A549 (cell line): ENCODE results near the gene OR6N1. TPM values are rescaled to one million over a fixed set of nuclear protein-coding genes. Genes with fewer than 3 reads are reported as not detected.

Source experiments
- ATAC-seq, 2 experiments: fragments of 200-7000 bp in 1 of 2; fragments of >200 bp in 1 of 2; cut with Nextera tagmentation in 1 of 2; cut with Tn5 transposase in 1 of 2; 3 replicates each; pipeline versions ENCODE4 v1.8.0 to v1.9.1; 2018 to 2020; ENCODE audit warnings: mild to moderate bottlenecking in 1 of 2, moderate library complexity in 1 of 2
- CTCF ChIA-PET: fragments of 300-600 bp; sonication (Branson Sonifier 250); formaldehyde crosslinking; extraction: SDS; loops from one replicate; lab custom pipeline; 2021; ENCODE audit warnings: antibody characterized with exemption, inconsistent platforms; lab: Yijun Ruan, JAX
- POLR2A ChIA-PET: fragments of 350-600 bp; formaldehyde crosslinking; extraction: SDS; loops from one replicate; lab custom pipeline; 2021; ENCODE audit warnings: antibody characterized with exemption, inconsistent platforms; lab: Yijun Ruan, JAX
- DNase-seq, 2 experiments: peaks; one replicate each; pipeline versions ENCODE4 v3.0.0 to v3.0.0-alpha.2; 2011 to 2016; ENCODE audit warnings: low read depth in 1 of 2, low spot score in 1 of 2
- FAIRE-seq: peaks from 2 replicates; lab custom pipeline; 2011; peaks lifted over from hg19 to GRCh38; lab: Jason Lieb, UNC
- H3K27ac ChIP-seq, 2 experiments: fragments of >200 bp; sonication (Bioruptor Twin); formaldehyde crosslinking; 3 replicates each; pipeline ENCODE4 v1.5.1; 2016 to 2017
- H3K4me1 ChIP-seq: fragments of >200 bp; sonication (Bioruptor Twin); formaldehyde crosslinking; 3 replicates; pipeline ENCODE4 v1.6.1; 2016
- H3K4me2 ChIP-seq: fragments of >200 bp; sonication (Bioruptor Twin); formaldehyde crosslinking; 3 replicates; pipeline ENCODE4 v1.6.1; 2016
- H3K4me3 ChIP-seq: fragments of >200 bp; sonication (Bioruptor Twin); formaldehyde crosslinking; 3 replicates; pipeline ENCODE4 v1.5.1; 2016
- H3K9me3 ChIP-seq: fragments of >200 bp; sonication (Bioruptor Twin); formaldehyde crosslinking; 3 replicates; pipeline ENCODE4 v1.6.1; 2016
- ATOH8 ChIP-seq: fragments of 250-450 bp; sonication (Bioruptor Pico); IDR thresholded peaks from 2 replicates; pipeline ENCODE4 v1.5.0; 2020; ENCODE audit warnings: low read depth, mild to moderate bottlenecking, moderate library complexity
- BCL3 ChIP-seq: fragments of >200 bp; sonication (Bioruptor Twin); formaldehyde crosslinking; IDR thresholded peaks from 3 replicates; pipeline ENCODE4 v1.6.1; 2016
- CBX8 ChIP-seq: fragments of 200-600 bp; sonication (generic); IDR thresholded peaks from 2 replicates; pipeline ENCODE4 v1.6.1; 2016
- CHD4 ChIP-seq: fragments of 200-600 bp; sonication (generic); IDR thresholded peaks from 2 replicates; pipeline ENCODE4 v1.6.1; 2016; ENCODE audit warnings: antibody characterized with exemption, mild to moderate bottlenecking, borderline replicate concordance
- EHMT2 ChIP-seq: fragments of 200-600 bp; sonication (generic); IDR thresholded peaks from 2 replicates; pipeline ENCODE4 v1.6.1; 2016; ENCODE audit warnings: antibody characterized with exemption, low read depth, mild to moderate bottlenecking, moderate library complexity
- ELK1 ChIP-seq: fragments of 150-350 bp; IDR thresholded peaks from 2 replicates; pipeline ENCODE4 v1.6.1; 2014; ENCODE audit warnings: low read depth, mild to moderate bottlenecking, low read length
- ESRRA ChIP-seq: fragments of 150-350 bp; IDR thresholded peaks from 2 replicates; pipeline ENCODE4 v1.6.1; 2014; ENCODE audit warnings: mild to moderate bottlenecking, low read length, borderline replicate concordance
- GATA3 ChIP-seq: IDR thresholded peaks from 2 replicates; pipeline ENCODE4 v1.6.1; 2012; ENCODE audit warnings: borderline replicate concordance
- HES2 ChIP-seq: fragments of >200 bp; sonication (Bioruptor Twin); formaldehyde crosslinking; IDR thresholded peaks from 2 replicates; pipeline ENCODE4 v1.6.1; 2016
- HMGXB4 ChIP-seq: fragments of 250-450 bp; sonication (Bioruptor Pico); IDR thresholded peaks from 2 replicates; pipeline ENCODE4 v1.5.0; 2021; ENCODE audit warnings: mild to moderate bottlenecking, moderate library complexity, borderline replicate concordance
- HOXB5 ChIP-seq: fragments of 250-450 bp; sonication (Bioruptor Pico); IDR thresholded peaks from 2 replicates; pipeline ENCODE4 v1.5.0; 2020; ENCODE audit warnings: mild to moderate bottlenecking, moderate library complexity
- JUNB ChIP-seq: fragments of >200 bp; sonication (Bioruptor Twin); formaldehyde crosslinking; IDR thresholded peaks from 2 replicates; pipeline ENCODE4 v1.6.1; 2016
- KDM5A ChIP-seq: fragments of 200-600 bp; sonication (generic); IDR thresholded peaks from 2 replicates; pipeline ENCODE4 v1.6.1; 2016; ENCODE audit warnings: antibody characterized with exemption, mild to moderate bottlenecking
- MYC ChIP-seq: IDR thresholded peaks from 2 replicates; pipeline ENCODE4 v1.6.1; 2012; ENCODE audit warnings: mild to moderate bottlenecking, inconsistent platforms, low read length, improper control_type of control experiment, borderline replicate concordance
- NR3C1 ChIP-seq: fragments of >200 bp; sonication (Bioruptor Twin); formaldehyde crosslinking; IDR thresholded peaks from 3 replicates; pipeline ENCODE4 v1.6.1; 2017
- PBX3 ChIP-seq: IDR thresholded peaks from 2 replicates; pipeline ENCODE4 v1.6.1; 2012
- PHF8 ChIP-seq: fragments of 200-600 bp; sonication (generic); IDR thresholded peaks from 2 replicates; pipeline ENCODE4 v1.6.1; 2016; ENCODE audit warnings: low read depth, mild to moderate bottlenecking, antibody characterized with exemption, moderate library complexity, borderline replicate concordance
- POLR2AphosphoS2 ChIP-seq: conservative IDR thresholded peaks from 2 replicates; pipeline ENCODE4 v1.6.1; 2012; ENCODE audit warnings: low read length, improper control_type of control experiment, inconsistent platforms
- SMC3 ChIP-seq: fragments of >200 bp; sonication (Bioruptor Twin); formaldehyde crosslinking; IDR thresholded peaks from 3 replicates; pipeline ENCODE4 v1.6.1; 2018; ENCODE audit warnings: inconsistent platforms
- SREBF2 ChIP-seq: fragments of 450-650 bp; IDR thresholded peaks from 2 replicates; pipeline ENCODE4 v1.6.1; 2014; ENCODE audit warnings: mild to moderate bottlenecking, moderate library complexity
- TFCP2L1 ChIP-seq: fragments of 250-450 bp; sonication (Bioruptor Pico); IDR thresholded peaks from 2 replicates; pipeline ENCODE4 v1.5.0; 2021; ENCODE audit warnings: mild to moderate bottlenecking
- TP53 ChIP-seq: fragments of 250-450 bp; sonication (Bioruptor Pico); IDR thresholded peaks from 2 replicates; pipeline ENCODE4 v1.5.0; 2021; ENCODE audit warnings: mild to moderate bottlenecking, moderate library complexity
- ZC3H11A ChIP-seq: fragments of 450-650 bp; IDR thresholded peaks from 2 replicates; pipeline ENCODE4 v1.6.1; 2014; ENCODE audit warnings: antibody characterized with exemption, mild to moderate bottlenecking
- ZFP36 ChIP-seq: fragments of 450-650 bp; IDR thresholded peaks from 2 replicates; pipeline ENCODE4 v1.6.1; 2014; ENCODE audit warnings: borderline replicate concordance; ENCODE audit not compliant: partially characterized antibody
- ZNF302 ChIP-seq: fragments of 250-450 bp; sonication (Bioruptor Pico); IDR thresholded peaks from 2 replicates; pipeline ENCODE4 v1.9.0; 2021; ENCODE audit warnings: inconsistent platforms, mild to moderate bottlenecking, moderate library complexity
- WGBS: methylation state at CpG from one replicate; pipeline ENCODE4 v1.1.6; 2017; ENCODE audit errors: missing lambda C conversion rate; 5-methylcytosine and 5-hydroxymethylcytosine counted together
- polyA plus RNA-seq, 4 experiments: library from polyadenylated mRNA; depleted of rRNA in 3 of 4; stranded (reverse); fragments of >200 nt; fragmentation: RNase III in 1 of 4; extraction: RNeasy Plus Mini Kit Qiagen cat#74134 plus additional on column Dnase treatment in 1 of 4; gene quantifications; 2 replicates in 3 of 4; 3 replicates in 1 of 4; pipeline ENCODE4 v1.2.3, GENCODE V29; 2011 to 2017

OR6N1 gene
- polyA plus RNA-seq, 2 of the 4 experiments (the other 2 are of a cell fraction): not detected

- H3K9me3 ChIP-seq: no peaks in the 10 kb centered on the region
- ATAC-seq (no peak), FAIRE-seq (no peak), DNase-seq (no peak)
- ChIA-PET POLR2A (no interaction called here), CTCF (no interaction called here)
- H3K4me3 ChIP-seq: no peak overlapping the region
- H3K4me2 ChIP-seq: no peak overlapping the region
- no peaks in the 10 kb centered on the region for H3K4me1 ChIP-seq
- no peak for TF ChIP-seq ZNF302 (CRISPR knock-in tag)
- no peak for TF ChIP-seq CHD4
- no peak for TF ChIP-seq ESRRA
- TF ChIP-seq ZFP36: no peak
- TF ChIP-seq KDM5A: no peak
- TF ChIP-seq JUNB: no peak
- TF ChIP-seq HMGXB4 (CRISPR knock-in tag): no peak
- TF ChIP-seq SREBF2: no peak
- no peak for TF ChIP-seq ELK1
- 11% methylated on average over 2 of the region's 2 CpGs for WGBS
- H3K27ac ChIP-seq: no peak overlapping the region
Measured at GRCh38 chr1:158812336-158812735, 40.3 kb upstream of the OR6N1 start.

- ChIA-PET POLR2A (no interaction called here), CTCF (no interaction called here)
- Histone ChIP-seq H3K9me3 (no peaks in the 10 kb centered on the region), H3K4me3 (no peak overlapping the region), H3K4me1 (no peaks in the 10 kb centered on the region), H3K4me2 (no peak overlapping the region), H3K27ac (no peak overlapping the region)
- ATAC-seq: no peak
- no peak for DNase-seq
- no peak for FAIRE-seq
- TF ChIP-seq NR3C1 (no peak), ELK1 (no peak), GATA3 (no peak), HES2 (no peak), BCL3 (no peak), SMC3 (no peak), POLR2AphosphoS2 (no peak)
- WGBS: 0% methylated on average over 4 of the region's 4 CpGs
Measured at GRCh38 chr1:158810311-158810710, 38.3 kb upstream of the OR6N1 start.

- no peaks in the 10 kb centered on the region for H3K9me3 ChIP-seq
- H3K27ac ChIP-seq: no peak overlapping the region
- 3% methylated on average over 5 of the region's 5 CpGs for WGBS
- POLR2A ChIA-PET: no interaction called here
- H3K4me2 ChIP-seq: no peak overlapping the region
- FAIRE-seq: no peak
- no peaks in the 10 kb centered on the region for H3K4me1 ChIP-seq
- CTCF ChIA-PET: no interaction called here
- no peak for DNase-seq
- ATAC-seq: no peak
- H3K4me3 ChIP-seq: no peak overlapping the region
- no peak for TF ChIP-seq CBX8
- no peak for TF ChIP-seq TFCP2L1 (CRISPR knock-in tag)
- no peak for TF ChIP-seq ZC3H11A
- no peak for TF ChIP-seq ZNF302 (CRISPR knock-in tag)
- TF ChIP-seq TP53 (CRISPR knock-in tag): no peak
- no peak for TF ChIP-seq HES2
- TF ChIP-seq PHF8: no peak
- no peak for TF ChIP-seq PBX3
- TF ChIP-seq BCL3: no peak
- no peak for TF ChIP-seq SMC3
- no peak for TF ChIP-seq HOXB5
- no peak for TF ChIP-seq GATA3
- no peak for TF ChIP-seq ATOH8 (CRISPR knock-in tag)
- no peak for TF ChIP-seq EHMT2
- TF ChIP-seq MYC: no peak
Measured at GRCh38 chr1:158809862-158810261, 37.9 kb upstream of the OR6N1 start.
